Measurements from ENCODE around the gene USH1G.

DNA sequence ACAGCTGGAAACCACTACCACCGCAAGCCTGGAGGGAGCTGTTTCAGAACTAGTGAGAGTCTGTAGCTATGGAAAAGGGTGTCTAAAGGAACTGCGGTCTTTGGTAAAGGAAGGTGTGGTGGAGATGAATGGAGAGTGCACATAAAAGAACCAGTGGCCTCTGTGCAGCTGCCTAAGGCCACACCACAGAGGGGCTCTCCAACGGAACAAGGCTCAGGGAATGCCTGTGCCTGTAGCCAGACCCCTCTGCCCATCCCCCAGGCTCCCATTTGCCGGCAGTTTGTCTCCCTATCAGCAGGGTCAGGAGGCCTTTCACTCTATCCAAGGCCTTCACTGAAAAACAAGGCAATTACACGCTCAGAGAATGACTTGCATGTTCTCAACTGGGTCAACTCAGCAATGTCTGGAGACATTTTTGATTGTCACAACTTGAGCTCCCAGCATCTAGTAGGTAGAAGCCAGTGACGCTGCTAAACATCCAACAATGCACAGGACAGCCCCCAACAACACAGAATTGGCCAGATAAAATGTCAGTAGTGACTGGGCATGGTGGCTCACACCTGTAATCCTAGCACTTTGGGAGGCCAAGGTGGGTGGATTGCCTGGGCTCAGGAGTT lies 47.0 kb downstream of the USH1G start:
- TF ChIP-seq, protein P1, sequence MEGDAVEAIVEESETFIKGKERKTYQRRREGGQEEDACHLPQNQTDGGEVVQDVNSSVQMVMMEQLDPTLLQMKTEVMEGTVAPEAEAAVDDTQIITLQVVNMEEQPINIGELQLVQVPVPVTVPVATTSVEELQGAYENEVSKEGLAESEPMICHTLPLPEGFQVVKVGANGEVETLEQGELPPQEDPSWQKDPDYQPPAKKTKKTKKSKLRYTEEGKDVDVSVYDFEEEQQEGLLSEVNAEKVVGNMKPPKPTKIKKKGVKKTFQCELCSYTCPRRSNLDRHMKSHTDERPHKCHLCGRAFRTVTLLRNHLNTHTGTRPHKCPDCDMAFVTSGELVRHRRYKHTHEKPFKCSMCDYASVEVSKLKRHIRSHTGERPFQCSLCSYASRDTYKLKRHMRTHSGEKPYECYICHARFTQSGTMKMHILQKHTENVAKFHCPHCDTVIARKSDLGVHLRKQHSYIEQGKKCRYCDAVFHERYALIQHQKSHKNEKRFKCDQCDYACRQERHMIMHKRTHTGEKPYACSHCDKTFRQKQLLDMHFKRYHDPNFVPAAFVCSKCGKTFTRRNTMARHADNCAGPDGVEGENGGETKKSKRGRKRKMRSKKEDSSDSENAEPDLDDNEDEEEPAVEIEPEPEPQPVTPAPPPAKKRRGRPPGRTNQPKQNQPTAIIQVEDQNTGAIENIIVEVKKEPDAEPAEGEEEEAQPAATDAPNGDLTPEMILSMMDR (IDR thresholded peaks at IDR 0.05) = no peak
- TF ChIP-seq EP300 (IDR thresholded peaks at IDR 0.05; ENCODE audit: low read depth) = no peak

Data from transverse colon (tissue), 3 donors.